Measurements from ENCODE around the gene SH3BP2.

SH3BP2 gene

GRCh38 chr4:2802618-2803531 is 10.0 kb downstream of the SH3BP2 start:
- no peak overlapping the region for H3K4me2 ChIP-seq (ENCODE audit: low read length)
- H3K9me2 ChIP-seq (ENCODE audit: low read depth, low read length), result no peaks in the 10 kb centered on the region
- H3F3A ChIP-seq (ENCODE audit: insufficient read depth, low read length), result no peaks in the 10 kb centered on the region
- H3K27ac ChIP-seq (ENCODE audit: low read depth, low read length, poor library complexity, severe bottlenecking), result no peak overlapping the region
- H3K27me3 ChIP-seq (ENCODE audit: insufficient read depth, low read length), result no peaks in the 10 kb centered on the region
- H3K9me3 ChIP-seq (ENCODE audit: low read length), result no peaks in the 10 kb centered on the region
- no peaks in the 10 kb centered on the region for H3K36me3 ChIP-seq (ENCODE audit: insufficient read depth, low read length)
- no peaks in the 10 kb centered on the region for H3K4me1 ChIP-seq (ENCODE audit: insufficient read depth, low read length, severe bottlenecking)
- no peaks in the 10 kb centered on the region for H3K79me2 ChIP-seq (ENCODE audit: insufficient read depth, low read length)
- H2AFZ ChIP-seq (ENCODE audit: low read length), result no peak overlapping the region
- no peak overlapping the region for H3K4me3 ChIP-seq (ENCODE audit: low read depth, low read length, poor library complexity, severe bottlenecking)
- H3K9ac ChIP-seq (ENCODE audit: low read length), result no peak overlapping the region
- H4K20me1 ChIP-seq (ENCODE audit: insufficient read depth, low read length), result no peaks in the 10 kb centered on the region
- TF ChIP-seq CTCF (IDR thresholded peaks at IDR 0.05; ENCODE audit: low read length) (no peak), EZH2 (IDR thresholded peaks at IDR 0.05; ENCODE audit: borderline replicate concordance, low read length) (no peak)

- Histone ChIP-seq H3K9me3 (ENCODE audit: low read length) (no peaks in the 10 kb centered on the region), H3K36me3 (ENCODE audit: insufficient read depth, low read length) (no peaks in the 10 kb centered on the region), H3K4me3 (ENCODE audit: low read depth, low read length, poor library complexity, severe bottlenecking) (no peak overlapping the region), H3K9ac (ENCODE audit: low read length) (no peak overlapping the region), H3K27me3 (ENCODE audit: insufficient read depth, low read length) (no peaks in the 10 kb centered on the region), H4K20me1 (ENCODE audit: insufficient read depth, low read length) (no peaks in the 10 kb centered on the region), H3K4me1 (ENCODE audit: insufficient read depth, low read length, severe bottlenecking) (no peaks in the 10 kb centered on the region), H3K79me2 (ENCODE audit: insufficient read depth, low read length) (no peaks in the 10 kb centered on the region), H3K27ac (ENCODE audit: low read depth, low read length, poor library complexity, severe bottlenecking) (no peak overlapping the region), H2AFZ (ENCODE audit: low read length) (no peak overlapping the region), H3K9me2 (ENCODE audit: low read depth, low read length) (no peaks in the 10 kb centered on the region), H3F3A (ENCODE audit: insufficient read depth, low read length) (no peaks in the 10 kb centered on the region), H3K4me2 (ENCODE audit: low read length) (no peak overlapping the region)
- no peak for TF ChIP-seq CTCF (IDR thresholded peaks at IDR 0.05; ENCODE audit: low read length)
- no peak for TF ChIP-seq EZH2 (IDR thresholded peaks at IDR 0.05; ENCODE audit: borderline replicate concordance, low read length)
Measured at GRCh38 chr4:2803624-2804448, 11.0 kb downstream of the SH3BP2 start.

- no peak overlapping the region for H3K9ac ChIP-seq (ENCODE audit: low read length)
- TF ChIP-seq EZH2 (IDR thresholded peaks at IDR 0.05; ENCODE audit: borderline replicate concordance, low read length) (no peak), CTCF (IDR thresholded peaks at IDR 0.05; ENCODE audit: low read length) (no peak)
- no peaks in the 10 kb centered on the region for H3K27me3 ChIP-seq (ENCODE audit: insufficient read depth, low read length)
- no peak overlapping the region for H3K27ac ChIP-seq (ENCODE audit: low read depth, low read length, poor library complexity, severe bottlenecking)
- H3K36me3 ChIP-seq (ENCODE audit: insufficient read depth, low read length), result no peaks in the 10 kb centered on the region
- H3F3A ChIP-seq (ENCODE audit: insufficient read depth, low read length), result no peaks in the 10 kb centered on the region
- no peaks in the 10 kb centered on the region for H3K4me1 ChIP-seq (ENCODE audit: insufficient read depth, low read length, severe bottlenecking)
- no peaks in the 10 kb centered on the region for H3K9me3 ChIP-seq (ENCODE audit: low read length)
- H3K4me3 ChIP-seq (ENCODE audit: low read depth, low read length, poor library complexity, severe bottlenecking), result no peak overlapping the region
- no peaks in the 10 kb centered on the region for H3K9me2 ChIP-seq (ENCODE audit: low read depth, low read length)
- H4K20me1 ChIP-seq (ENCODE audit: insufficient read depth, low read length), result no peaks in the 10 kb centered on the region
- H2AFZ ChIP-seq (ENCODE audit: low read length), result no peak overlapping the region
- H3K4me2 ChIP-seq (ENCODE audit: low read length), result no peak overlapping the region
- H3K79me2 ChIP-seq (ENCODE audit: insufficient read depth, low read length), result no peaks in the 10 kb centered on the region
Measured at GRCh38 chr4:2804449-2804972, 11.6 kb downstream of the SH3BP2 start.
